ENCODE results near the gene PHF14.

Gene PHF14

DNA sequence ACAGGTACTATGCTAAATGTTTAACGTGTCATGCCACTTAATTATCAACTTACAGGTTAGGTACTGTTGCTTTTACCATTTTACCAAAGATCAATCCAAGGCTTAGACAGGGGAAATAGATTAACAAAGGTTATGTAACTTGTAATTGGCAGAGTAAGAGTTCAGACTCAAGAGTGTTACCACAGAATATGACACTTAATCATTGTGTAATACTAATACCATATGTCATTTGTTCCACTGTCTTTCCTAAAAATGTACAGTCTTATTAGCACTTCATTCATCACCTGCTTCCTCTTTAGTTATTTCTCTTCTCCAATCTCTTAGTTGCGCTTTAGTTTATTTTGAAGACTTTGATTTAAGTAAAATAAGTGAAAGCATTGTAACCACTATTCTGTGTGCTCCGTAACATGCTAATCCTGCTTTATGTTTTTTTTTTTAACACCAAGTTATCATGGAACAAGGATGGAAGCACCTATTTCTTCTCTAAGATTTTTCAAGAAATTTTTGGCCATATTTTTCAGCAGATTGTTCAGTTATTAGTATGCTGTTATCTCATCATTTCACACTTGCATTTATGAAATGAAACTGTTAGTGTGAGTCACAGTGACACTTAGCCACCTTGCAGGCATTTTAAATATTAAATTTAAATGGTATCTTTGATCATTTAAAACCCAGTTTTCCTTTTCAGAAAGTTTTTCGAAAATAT, 197.3 kb downstream of the PHF14 start:
- no peak for DNase-seq

DNA sequence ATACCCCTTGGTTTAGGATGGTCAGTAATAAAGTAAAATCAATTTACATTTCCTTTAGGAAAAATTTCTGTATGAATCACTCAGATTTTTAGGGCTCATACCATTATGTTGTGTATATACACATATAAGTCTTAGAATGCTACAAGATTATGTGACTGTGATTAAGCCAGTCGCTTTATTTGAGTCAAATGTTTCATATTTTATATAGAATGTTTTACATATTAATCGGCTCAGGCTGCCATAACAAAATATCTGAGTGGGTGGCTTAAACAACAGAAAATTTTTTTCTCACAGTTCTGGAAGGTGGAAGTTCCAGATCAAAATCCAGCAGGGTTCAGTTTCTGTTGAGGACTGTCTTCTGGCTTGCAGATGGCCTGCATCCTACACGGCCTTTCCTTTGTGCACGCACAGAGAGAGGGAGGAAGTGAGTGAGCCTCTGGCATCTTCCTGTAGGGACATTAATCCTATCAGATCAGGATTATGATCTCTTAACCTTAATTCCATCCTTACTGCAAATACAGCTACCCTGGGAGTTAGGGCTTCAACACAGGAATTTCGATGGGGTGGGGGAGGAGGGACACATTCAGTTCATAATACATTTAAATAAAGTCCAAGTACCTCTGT, 198.0 kb downstream of the PHF14 start:
- DNase-seq = no peak

GRCh38 chr7:11172835-11173234, 199.2 kb downstream of the PHF14 start:
- DNase-seq = no peak

DNA sequence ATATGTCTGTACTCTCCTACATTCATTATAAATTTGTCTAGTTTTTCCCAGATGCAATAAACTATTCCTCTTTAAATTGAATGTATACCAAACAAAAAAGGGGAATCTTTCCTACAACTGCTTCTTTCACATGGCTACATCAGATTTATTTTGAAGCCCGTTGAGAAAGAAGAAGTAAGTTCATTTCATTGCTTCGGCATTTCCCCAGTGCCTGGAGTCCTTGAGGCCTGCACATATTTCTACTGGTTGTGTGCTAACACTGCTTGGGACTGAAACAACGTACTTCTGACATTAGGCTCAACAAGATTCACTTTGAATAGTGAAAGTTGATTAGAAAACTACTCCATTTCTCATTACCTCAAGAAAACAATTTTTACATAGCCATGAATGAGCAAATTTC, 201.7 kb downstream of the PHF14 start:
- no peak for DNase-seq

GRCh38 chr7:11175887-11176286, 202.2 kb downstream of the PHF14 start:
- DNase-seq = no peak

GRCh38 chr7:11176985-11177555, 203.4 kb downstream of the PHF14 start:
- no peak for DNase-seq

DNA sequence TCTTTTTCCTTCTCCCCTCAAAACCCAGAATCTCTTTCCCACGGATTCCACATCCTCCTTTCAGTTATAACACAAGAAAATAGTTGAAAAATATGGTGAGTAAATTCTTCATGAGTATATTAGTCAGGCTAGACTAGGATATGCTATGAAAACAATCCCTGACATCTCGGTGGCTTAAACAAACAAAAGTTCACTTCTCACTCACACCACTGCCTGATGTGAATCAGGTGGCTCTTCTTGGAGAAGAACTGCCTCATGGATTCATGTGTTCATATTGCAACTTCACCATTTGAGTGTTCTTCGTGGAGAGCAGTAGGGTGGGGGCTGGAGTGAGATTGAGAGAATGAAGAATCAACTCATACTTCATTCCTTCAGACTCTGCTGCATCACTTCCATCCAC, 204.1 kb downstream of the PHF14 start:
- DNase-seq = no peak

- no peak for DNase-seq
Measured at GRCh38 chr7:11181590-11181989, 207.9 kb downstream of the PHF14 start.

- DNase-seq = no peak
Measured at GRCh38 chr7:11182736-11183135, 209.1 kb downstream of the PHF14 start.

DNA sequence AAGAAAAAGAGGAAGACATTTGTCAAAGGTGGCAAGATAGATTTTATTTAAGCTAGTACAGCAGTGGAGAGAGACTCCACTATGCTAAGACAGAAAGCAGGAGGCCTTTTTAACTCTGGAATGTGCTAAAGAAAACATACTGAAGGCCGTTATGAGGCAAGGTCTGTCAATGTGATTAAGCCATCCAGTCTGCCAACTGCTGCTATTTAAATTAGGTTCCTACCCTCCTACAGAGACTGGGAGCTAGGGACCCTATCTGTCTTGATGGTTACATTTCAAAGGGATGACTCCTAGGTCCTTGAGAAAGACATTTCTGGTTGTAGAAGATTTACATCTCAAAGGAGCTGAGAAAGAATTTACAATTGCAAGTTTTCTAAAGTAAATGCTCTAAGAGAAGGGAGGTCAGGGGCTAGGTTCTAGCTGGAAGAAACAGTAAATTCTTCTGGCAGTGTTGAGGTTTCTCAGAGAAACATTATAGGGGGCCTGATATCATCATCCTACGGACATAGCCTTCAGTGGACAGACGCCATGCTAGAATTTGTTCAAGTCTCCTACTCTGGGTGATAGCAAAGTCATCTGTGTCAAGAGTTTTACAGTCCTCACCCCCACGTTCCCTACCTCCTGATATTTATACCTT, 211.6 kb downstream of the PHF14 start:
- no peak for DNase-seq

- DNase-seq = no peak
Measured at GRCh38 chr7:11188529-11189310, 215.0 kb downstream of the PHF14 start.

DNA sequence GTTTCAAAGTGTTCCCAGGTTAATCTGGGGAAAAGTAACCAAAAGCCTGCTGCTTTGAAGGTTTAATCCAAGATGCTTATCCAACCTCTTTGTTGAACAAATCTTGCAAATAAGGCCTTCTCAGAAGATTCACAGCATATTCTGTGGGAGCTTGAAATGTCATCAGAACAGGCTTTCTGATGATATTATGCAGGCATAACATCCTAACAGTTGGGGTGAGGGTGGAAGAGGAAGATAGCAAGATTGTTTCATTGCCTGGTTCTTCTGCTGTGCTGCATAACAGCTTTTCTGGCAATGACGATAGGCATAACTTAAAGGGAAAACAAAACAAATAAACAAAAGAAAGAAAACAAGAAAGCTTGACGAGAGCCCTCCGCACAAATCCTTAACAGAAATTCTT, 217.4 kb downstream of the PHF14 start:
- no peak for DNase-seq

GRCh38 chr7:11191574-11192220, 218.0 kb downstream of the PHF14 start:
- DNase-seq = no peak

DNA sequence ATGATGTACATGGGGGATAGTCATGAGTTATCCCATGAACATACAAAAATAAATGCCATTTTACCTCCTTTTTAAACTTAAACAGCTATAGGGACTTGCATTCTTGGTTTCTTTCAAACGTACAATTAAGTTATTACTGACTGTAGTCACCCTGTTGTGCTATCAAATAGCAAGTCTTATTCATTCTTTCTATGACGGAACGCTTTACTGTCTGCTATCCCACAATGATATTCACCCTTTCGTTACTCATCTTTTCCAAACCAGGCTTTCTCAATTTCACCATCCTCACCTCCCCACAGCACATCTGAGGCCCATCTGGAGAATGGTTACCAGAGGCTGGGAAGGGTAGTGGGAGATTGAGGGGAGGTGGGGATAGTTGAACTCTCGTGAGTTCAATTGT, 218.8 kb downstream of the PHF14 start:
- no peak for DNase-seq

GRCh38 chr7:11193131-11193867, 219.6 kb downstream of the PHF14 start:
- DNase-seq = no peak

GRCh38 chr7:11193888-11194287, 220.2 kb downstream of the PHF14 start:
- DNase-seq = no peak

DNA sequence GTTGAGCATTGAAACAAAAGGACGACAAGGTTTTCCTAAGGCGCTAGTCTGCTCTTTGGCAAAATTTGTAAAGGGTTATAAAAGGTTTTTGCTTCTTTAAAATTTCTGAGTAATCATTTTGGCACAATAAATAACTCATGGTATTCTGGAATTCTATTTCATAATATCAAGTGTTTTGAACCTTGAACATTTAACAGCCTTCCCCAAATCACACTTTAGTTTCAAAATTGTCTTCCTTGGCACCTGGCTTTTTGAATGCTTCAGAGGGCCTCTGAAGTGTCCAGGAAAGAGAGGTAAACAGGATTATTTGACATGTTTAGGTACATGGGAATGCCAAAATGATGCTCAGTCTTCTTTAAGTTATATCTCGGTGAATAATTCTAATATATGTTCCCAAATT, 220.8 kb downstream of the PHF14 start:
- no peak for DNase-seq

- no peak for DNase-seq
Measured at GRCh38 chr7:11195502-11195901, 221.8 kb downstream of the PHF14 start.

GRCh38 chr7:11196143-11196542, 222.5 kb downstream of the PHF14 start:
- DNase-seq = no peak

- DNase-seq = no peak
Measured at GRCh38 chr7:11203224-11203623, 229.6 kb downstream of the PHF14 start.

DNA sequence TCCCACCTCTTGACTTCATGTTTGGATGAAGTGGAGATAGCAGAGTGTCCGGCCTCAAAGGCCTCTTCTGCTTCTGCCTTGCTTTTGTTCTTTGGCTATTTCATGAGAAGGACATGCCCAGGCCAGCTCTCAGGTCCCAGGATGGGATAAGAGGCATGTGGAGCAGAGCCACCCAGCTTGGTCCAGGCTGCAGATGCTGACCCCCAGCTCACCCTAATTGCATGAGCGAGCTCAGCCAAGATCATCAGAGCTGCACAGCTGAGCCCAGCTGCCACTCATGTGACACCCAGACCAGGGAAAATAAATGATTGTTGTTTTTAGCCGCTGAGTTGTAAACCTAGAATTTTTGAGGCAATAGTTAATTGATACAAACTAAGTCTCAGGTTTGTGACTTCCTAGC, 230.0 kb downstream of the PHF14 start:
- no peak for DNase-seq

All from right kidney (tissue), 1 donor.